GM18909 (cell line): ENCODE data around the gene SYCP2L.
"Not testable (repeated sequence)": the region's sequence is repeated elsewhere in the genome, so short reads cannot be mapped to it uniquely, and the experiment has no call there.

Experiments used
- ATAC-seq: cut with Tn5 transposase; IDR thresholded peaks from one replicate; pipeline ENCODE4 v1.9.1; 2021; ENCODE audit warnings: mild to moderate bottlenecking; ENCODE audit not compliant: unreplicated experiment, poor library complexity

The SYCP2L gene

DNA sequence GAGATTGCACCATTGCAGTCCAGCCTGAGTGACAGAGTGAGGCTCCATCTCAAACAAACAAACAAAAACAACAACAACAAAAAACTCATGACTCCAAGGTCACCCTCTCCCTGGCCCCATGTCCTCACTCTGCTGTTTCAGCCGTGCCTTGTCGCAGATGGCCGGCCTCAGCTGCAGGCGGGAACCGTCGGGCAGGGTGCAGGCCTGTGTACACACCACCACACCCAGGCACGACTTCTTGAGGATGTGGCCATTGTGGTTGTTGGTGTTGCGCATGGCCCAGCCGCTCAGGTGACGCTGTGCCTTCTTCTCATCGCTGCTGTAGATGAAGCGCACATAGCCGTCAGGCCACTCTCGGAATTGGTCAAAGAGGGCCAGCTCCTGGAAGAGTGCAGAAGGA is 9.8 kb upstream of the SYCP2L start:
- no peak for ATAC-seq

- ATAC-seq: no peak
Measured at GRCh38 chr6:10877871-10878270, 9.0 kb upstream of the SYCP2L start.

DNA sequence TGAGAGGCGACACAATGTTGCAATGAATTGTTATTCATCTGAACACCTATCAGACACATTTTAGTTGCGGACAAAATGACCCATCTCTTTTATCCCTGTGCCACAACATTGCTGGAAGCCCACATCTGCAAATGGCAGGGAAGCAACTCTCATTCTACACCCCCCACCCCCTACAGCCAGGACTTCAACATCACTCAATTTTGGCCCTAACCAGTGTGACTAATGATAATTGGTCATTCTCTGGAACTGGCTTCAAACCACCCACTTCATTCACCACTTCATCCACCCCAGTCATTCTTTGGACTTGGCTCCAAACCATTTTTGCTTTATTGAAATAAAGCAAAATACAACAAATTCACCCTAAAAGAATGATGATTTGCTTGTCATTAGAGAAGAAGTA is 6.5 kb upstream of the SYCP2L start:
- no peak for ATAC-seq

GRCh38 chr6:10882253-10882630 is 4.6 kb upstream of the SYCP2L start:
- ATAC-seq: not testable (repeated sequence)

GRCh38 chr6:10882657-10883171 is 4.1 kb upstream of the SYCP2L start:
- no peak for ATAC-seq

GRCh38 chr6:10883312-10884244 is 3.3 kb upstream of the SYCP2L start:
- ATAC-seq: no peak

GRCh38 chr6:10884245-10884972 is 2.4 kb upstream of the SYCP2L start:
- no peak for ATAC-seq

- ATAC-seq: not testable (repeated sequence)
Measured at GRCh38 chr6:10886365-10886690, 524 bp upstream of the SYCP2L start.

- no peak for ATAC-seq
Measured at GRCh38 chr6:10890151-10890550, 3.3 kb downstream of the SYCP2L start.

- no peak for ATAC-seq
Measured at GRCh38 chr6:10891960-10892359, 5.1 kb downstream of the SYCP2L start.

DNA sequence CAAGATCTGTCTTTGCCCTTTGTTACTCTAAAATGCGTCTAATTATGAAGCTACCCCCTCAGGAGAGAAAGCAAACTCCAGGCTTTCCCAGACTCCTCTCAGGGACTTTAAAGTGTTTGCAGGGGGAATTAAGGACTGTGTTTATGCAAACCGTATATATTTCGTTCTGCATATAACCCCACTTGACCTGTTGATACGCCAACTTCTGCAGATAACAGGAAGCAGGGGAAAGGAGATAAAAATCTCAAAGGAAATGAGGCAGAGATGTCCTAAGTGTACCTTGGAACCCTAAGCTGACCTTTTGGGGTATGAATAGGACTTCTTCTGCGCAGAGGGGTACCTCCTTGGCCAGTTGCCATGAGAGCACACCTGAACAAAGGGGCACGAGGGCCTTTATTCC is 8.1 kb downstream of the SYCP2L start:
- no peak for ATAC-seq

- no peak for ATAC-seq
Measured at GRCh38 chr6:10896691-10897090, 9.8 kb downstream of the SYCP2L start.

GRCh38 chr6:10901770-10902169 is 14.9 kb downstream of the SYCP2L start:
- ATAC-seq: peak; percentile 99

GRCh38 chr6:10904015-10904414 is 17.2 kb downstream of the SYCP2L start:
- ATAC-seq: no peak

- ATAC-seq: no peak
Measured at GRCh38 chr6:10908228-10908627, 21.4 kb downstream of the SYCP2L start.

GRCh38 chr6:10919520-10919919 is 32.7 kb downstream of the SYCP2L start:
- not testable (repeated sequence) for ATAC-seq

DNA sequence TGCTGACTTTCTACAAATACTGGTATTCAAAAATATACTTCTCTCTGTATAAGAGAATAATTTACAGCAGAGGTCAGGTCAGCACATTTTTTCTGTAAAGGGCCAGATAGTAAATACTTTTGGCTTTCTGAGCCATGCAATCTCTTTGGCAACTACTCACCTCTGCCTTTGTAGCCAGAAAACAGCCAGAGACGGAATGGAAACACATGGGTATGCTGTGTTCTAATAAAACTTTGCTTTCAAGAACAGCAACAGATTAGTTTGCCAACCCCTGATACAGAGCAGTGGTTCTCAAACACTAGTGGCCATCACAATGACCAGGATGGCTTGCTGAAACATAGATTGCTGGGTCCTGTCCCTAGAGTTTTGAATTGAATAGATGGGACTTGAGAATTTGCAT is 46.3 kb downstream of the SYCP2L start:
- no peak for ATAC-seq

- no peak for ATAC-seq
Measured at GRCh38 chr6:10939840-10940239, 53.0 kb downstream of the SYCP2L start.

DNA sequence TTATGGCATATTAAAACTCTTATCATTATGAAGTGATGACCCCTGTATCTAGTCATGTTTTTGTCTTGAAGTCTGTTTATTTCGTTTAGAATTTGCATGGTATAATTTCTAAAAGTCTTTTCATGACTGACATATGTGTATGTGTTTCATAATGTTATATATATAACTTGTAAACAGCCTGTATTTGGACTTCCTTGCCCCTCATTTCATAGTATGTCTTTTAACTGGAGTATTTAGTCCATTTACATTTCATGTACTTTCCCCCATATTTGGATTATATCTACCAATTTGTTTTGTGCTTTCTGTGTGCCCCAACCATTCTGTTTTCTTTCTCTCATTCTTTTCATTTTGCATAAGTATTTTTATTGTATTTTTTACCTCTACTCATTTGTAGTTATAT is 59.0 kb downstream of the SYCP2L start:
- ATAC-seq: no peak

DNA sequence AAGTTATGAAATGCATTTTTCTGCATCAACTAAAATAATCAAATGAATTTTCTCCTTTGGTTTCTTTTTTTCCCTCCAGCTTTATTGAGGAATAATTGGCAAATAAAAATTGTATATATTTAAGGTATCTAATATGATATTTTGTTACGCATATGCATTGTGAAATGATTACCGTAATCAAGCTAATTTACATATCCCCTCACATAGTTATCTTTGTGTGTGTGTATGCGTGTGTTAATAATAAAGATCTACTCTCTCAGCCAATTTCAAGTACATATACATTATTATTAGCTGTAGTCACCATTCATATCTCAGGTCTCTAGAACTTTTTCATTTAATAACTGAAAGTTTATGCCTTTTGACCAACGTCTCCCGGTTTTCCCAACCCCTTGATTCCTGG is 61.1 kb downstream of the SYCP2L start:
- no peak for ATAC-seq
